Osteocyte (in vitro differentiated cells): ENCODE measurements around the gene TLCD3A. TPM values are rescaled to one million over a fixed set of nuclear protein-coding genes. Genes with fewer than 3 reads are reported as not detected.

Experiments
- DNase-seq: peaks from one replicate; pipeline ENCODE4 v3.0.0; 2021; ENCODE audit warnings: mixed read lengths; ENCODE audit not compliant: unreplicated experiment; ENCODE audit errors: extremely low spot score
- H3K27ac Mint-ChIP-seq: one replicate; pipeline ENCODE4 v1.8.0; 2021; ENCODE audit warnings: mild to moderate bottlenecking, mixed read lengths; ENCODE audit not compliant: unreplicated experiment
- H3K27me3 Mint-ChIP-seq: one replicate; pipeline ENCODE4 v1.8.0; 2021; ENCODE audit warnings: mixed read lengths; ENCODE audit not compliant: unreplicated experiment
- H3K36me3 Mint-ChIP-seq: one replicate; pipeline ENCODE4 v1.8.0; 2021; ENCODE audit warnings: mixed read lengths; ENCODE audit not compliant: unreplicated experiment
- H3K4me1 Mint-ChIP-seq: one replicate; pipeline ENCODE4 v1.8.0; 2021; ENCODE audit warnings: mixed read lengths; ENCODE audit not compliant: unreplicated experiment
- H3K4me3 Mint-ChIP-seq: one replicate; pipeline ENCODE4 v1.8.0; 2021; ENCODE audit warnings: mild to moderate bottlenecking, moderate library complexity, mixed read lengths; ENCODE audit not compliant: unreplicated experiment
- H3K9me3 Mint-ChIP-seq: one replicate; pipeline ENCODE4 v1.8.0; 2021; ENCODE audit warnings: mixed read lengths; ENCODE audit not compliant: unreplicated experiment
- CTCF ChIP-seq: fragments of 200-600 bp; sonication (generic); IDR thresholded peaks from 2 replicates; pipeline ENCODE4 v1.5.0; 2021; ENCODE audit warnings: antibody characterized with exemption, mild to moderate bottlenecking, moderate library complexity
- total RNA-seq: library from RNA; stranded (reverse); gene quantifications from 2 replicates; pipeline ENCODE4 v1.2.1, GENCODE V29; 2021

The TLCD3A gene
- total RNA-seq, 1 donor from 2014 or later = 23.7 TPM

GRCh38 chr17:725746-726145 is 6.7 kb upstream of the TLCD3A start:
- DNase-seq = no peak
- Mint-ChIP-seq H3K36me3 (no peaks in the 10 kb centered on the region), H3K9me3 (no peaks in the 10 kb centered on the region), H3K4me3 (no peak overlapping the region), H3K27ac (no peak overlapping the region), H3K4me1 (peaks cover 3% of the 10 kb centered on the region), H3K27me3 (no peaks in the 10 kb centered on the region)
- TF ChIP-seq CTCF = no peak

- TF ChIP-seq CTCF = no peak
- H3K36me3 Mint-ChIP-seq = no peaks in the 10 kb centered on the region
- peaks cover 9% of the 10 kb centered on the region for H3K4me1 Mint-ChIP-seq
- no peak overlapping the region for H3K27ac Mint-ChIP-seq
- no peak for DNase-seq
- no peak overlapping the region for H3K4me3 Mint-ChIP-seq
- no peaks in the 10 kb centered on the region for H3K27me3 Mint-ChIP-seq
- no peaks in the 10 kb centered on the region for H3K9me3 Mint-ChIP-seq
Measured at GRCh38 chr17:726271-726919, 6.0 kb upstream of the TLCD3A start.

- H3K4me3 Mint-ChIP-seq = no peak overlapping the region
- no peaks in the 10 kb centered on the region for H3K27me3 Mint-ChIP-seq
- DNase-seq = no peak
- peaks cover 20% of the 10 kb centered on the region for H3K4me1 Mint-ChIP-seq
- TF ChIP-seq CTCF = no peak
- H3K36me3 Mint-ChIP-seq = no peaks in the 10 kb centered on the region
- no peaks in the 10 kb centered on the region for H3K9me3 Mint-ChIP-seq
- H3K27ac Mint-ChIP-seq = no peak overlapping the region
Measured at GRCh38 chr17:728911-729310, 3.5 kb upstream of the TLCD3A start.

GRCh38 chr17:731644-732066 is 741 bp upstream of the TLCD3A start:
- peaks cover 4% of the 10 kb centered on the region for H3K36me3 Mint-ChIP-seq
- no peak for DNase-seq
- peak overlapping the region; percentile 59 for H3K27ac Mint-ChIP-seq
- no peak for TF ChIP-seq CTCF
- peak overlapping the region; percentile 69 for H3K4me3 Mint-ChIP-seq
- H3K9me3 Mint-ChIP-seq = no peaks in the 10 kb centered on the region
- H3K4me1 Mint-ChIP-seq = peaks cover 23% of the 10 kb centered on the region
- no peaks in the 10 kb centered on the region for H3K27me3 Mint-ChIP-seq

GRCh38 chr17:732902-733720 is 715 bp downstream of the TLCD3A start:
- H3K27me3 Mint-ChIP-seq = no peaks in the 10 kb centered on the region
- H3K4me3 Mint-ChIP-seq = peak overlapping the region; percentile 87
- H3K4me1 Mint-ChIP-seq = peaks cover 22% of the 10 kb centered on the region
- H3K27ac Mint-ChIP-seq = peak overlapping the region; percentile 80
- peaks cover 7% of the 10 kb centered on the region for H3K36me3 Mint-ChIP-seq
- DNase-seq = no peak
- H3K9me3 Mint-ChIP-seq = no peaks in the 10 kb centered on the region
- TF ChIP-seq CTCF = no peak
